GM12878 (cell line): Measurements from ENCODE around the gene CIRBP. TPM values are rescaled to one million over a fixed set of nuclear protein-coding genes. Genes with fewer than 3 reads are reported as not detected.

Experiments
- BACH1 ChIP-seq: fragments of 450-650 bp; IDR thresholded peaks from 2 replicates; pipeline ENCODE4 v1.6.1; 2017; ENCODE audit warnings: mild to moderate bottlenecking, borderline replicate concordance
- BMI1 ChIP-seq: fragments of 450-650 bp; IDR thresholded peaks from 2 replicates; pipeline ENCODE4 v1.6.1; 2016; ENCODE audit warnings: mild to moderate bottlenecking, moderate library complexity, borderline replicate concordance
- CBX3 ChIP-seq: fragments of 200-600 bp; sonication (generic); IDR thresholded peaks from 2 replicates; pipeline ENCODE4 v1.6.1; 2016; ENCODE audit warnings: low read depth, borderline replicate concordance
- CREB1 ChIP-seq: IDR thresholded peaks from 2 replicates; pipeline ENCODE4 v1.6.1; 2012; ENCODE audit warnings: low read depth, mild to moderate bottlenecking, inconsistent platforms
- E2F4 ChIP-seq: IDR thresholded peaks from 2 replicates; pipeline ENCODE4 v1.6.1; 2012; ENCODE audit warnings: low read depth, low read length, improper control_type of control experiment
- ELK1 ChIP-seq: IDR thresholded peaks from 2 replicates; pipeline ENCODE4 v1.6.1; 2012; ENCODE audit warnings: low read depth, low read length, improper control_type of control experiment
- GATAD2B ChIP-seq: fragments of 450-650 bp; conservative IDR thresholded peaks from 2 replicates; pipeline ENCODE4 v1.6.1; 2017; ENCODE audit warnings: low read depth, mild to moderate bottlenecking, moderate library complexity
- IKZF1 ChIP-seq: fragments of 450-650 bp; conservative IDR thresholded peaks from 2 replicates; pipeline ENCODE4 v1.6.1; 2017; ENCODE audit warnings: antibody characterized with exemption, mild to moderate bottlenecking
- IKZF2 ChIP-seq, 2 experiments: fragments of 450-650 bp; IDR thresholded peaks; 2 replicates each; pipeline ENCODE4 v1.6.1; 2017; ENCODE audit warnings: mild to moderate bottlenecking in 2 of 2, moderate library complexity in 2 of 2
- IRF4 ChIP-seq: IDR thresholded peaks from 2 replicates; pipeline ENCODE4 v1.6.1; 2011; ENCODE audit warnings: low read depth, low read length
- MEF2B ChIP-seq: fragments of 450-650 bp; IDR thresholded peaks from 2 replicates; pipeline ENCODE4 v1.6.1; 2018; ENCODE audit warnings: mild to moderate bottlenecking, moderate library complexity; ENCODE audit not compliant: partially characterized antibody, poor library complexity, severe bottlenecking
- MLLT1 ChIP-seq: fragments of 450-650 bp; IDR thresholded peaks from 2 replicates; pipeline ENCODE4 v1.6.1; 2016; ENCODE audit warnings: mild to moderate bottlenecking
- NBN ChIP-seq: fragments of 450-650 bp; IDR thresholded peaks from 2 replicates; pipeline ENCODE4 v1.6.1; 2016
- NR2C2 ChIP-seq: IDR thresholded peaks from 2 replicates; pipeline ENCODE4 v1.6.1; 2011; ENCODE audit warnings: borderline replicate concordance, low read depth; ENCODE audit not compliant: control insufficient read depth, insufficient read length
- NR2F1 ChIP-seq: fragments of 450-650 bp; conservative IDR thresholded peaks from 2 replicates; pipeline ENCODE4 v1.6.1; 2017; ENCODE audit warnings: mild to moderate bottlenecking
- SIN3A ChIP-seq: IDR thresholded peaks from 2 replicates; pipeline ENCODE4 v1.6.1; 2012; ENCODE audit warnings: low read depth, low read length, improper control_type of control experiment
- STAT1 ChIP-seq: fragments of 450-650 bp; conservative IDR thresholded peaks from 2 replicates; pipeline ENCODE4 v1.6.1; 2014; ENCODE audit warnings: antibody characterized with exemption, mild to moderate bottlenecking
- TARDBP ChIP-seq: IDR thresholded peaks from 2 replicates; pipeline ENCODE4 v1.6.1; 2016; ENCODE audit warnings: borderline replicate concordance
- TCF3 ChIP-seq: IDR thresholded peaks from 2 replicates; pipeline ENCODE4 v1.6.1; 2012; ENCODE audit warnings: low read depth, mild to moderate bottlenecking, low read length, borderline replicate concordance; ENCODE audit not compliant: insufficient read depth
- USF1 ChIP-seq: IDR thresholded peaks from 2 replicates; pipeline ENCODE4 v1.6.1; 2011; ENCODE audit warnings: borderline replicate concordance, low read depth, mild to moderate bottlenecking, moderate library complexity, mixed read lengths, low read length; ENCODE audit not compliant: insufficient read depth; ENCODE audit errors: extremely low read length
- YY1 ChIP-seq: IDR thresholded peaks from 2 replicates; pipeline ENCODE4 v1.6.1; 2011; ENCODE audit warnings: low read depth, mild to moderate bottlenecking, low read length
- ZNF207 ChIP-seq: fragments of 450-650 bp; IDR thresholded peaks from 2 replicates; pipeline ENCODE4 v1.6.1; 2014; ENCODE audit warnings: antibody characterized with exemption, mild to moderate bottlenecking, borderline replicate concordance
- ZNF274 ChIP-seq: IDR thresholded peaks from one replicate; pipeline ENCODE4 v1.8.0; 2011; ENCODE audit not compliant: insufficient read length, insufficient read depth
- polyA plus RNA-seq, 11 experiments: library from polyadenylated mRNA; depleted of rRNA in 4 of 11; unstranded in 6 of 11; stranded (reverse) in 5 of 11; fragments of >200 nt; fragmentation: Nextera tagmentation in 4 of 11; fragmentation: Illumina TruSeq in 1 of 11; extraction: Ambion mirVana in 4 of 11; extraction: Trizol in 1 of 11; gene quantifications; 1 replicate in 1 of 11; 2 replicates in 10 of 11; pipeline versions ENCODE4 v1.2.1 to v1.2.3, GENCODE V29; 2011 to 2016; ENCODE audit warnings: inconsistent platforms in 2 of 11, missing spikeins in 2 of 11, low read depth in 1 of 11
- total RNA-seq, 4 experiments: library from RNA; depleted of rRNA in 3 of 4; stranded (reverse); fragments of >200 nt in 3 of 4; fragmentation: Illumina TruSeq in 1 of 4; extraction: Trizol in 1 of 4; gene quantifications; 2 replicates each; pipeline versions ENCODE4 v1.2.1 to v1.2.3, GENCODE V29; 2013 to 2021
- TF ChIP-seq, protein P1 (sequence below), 3 experiments: IDR thresholded peaks in 2 of 3; conservative IDR thresholded peaks in 1 of 3; 2 replicates each; pipeline ENCODE4 v1.5.1; 2011; ENCODE audit warnings: low read depth in 3 of 3, low read length in 3 of 3, mild to moderate bottlenecking in 3 of 3, control low read depth in 2 of 3, moderate library complexity in 2 of 3, inconsistent platforms in 1 of 3, mixed read lengths in 1 of 3; ENCODE audit not compliant: control insufficient read depth in 2 of 3, insufficient read depth in 1 of 3; ENCODE audit errors: extremely low read depth in 1 of 3

Gene CIRBP
- total and polyA plus RNA-seq, 10 of the 15 experiments (the other 5 are each of a cell fraction or from before 2014, with no cell fraction given), result 27.6 to 335 (median 229) TPM

GRCh38 chr19:1243768-1244692, 25.1 kb upstream of the CIRBP start (continued):
- TF ChIP-seq NBN, result peak; percentile 52; the same call in 1 of the 2 replicates
- TF ChIP-seq GATAD2B, result peak; percentile 58
- TF ChIP-seq, protein P1, sequence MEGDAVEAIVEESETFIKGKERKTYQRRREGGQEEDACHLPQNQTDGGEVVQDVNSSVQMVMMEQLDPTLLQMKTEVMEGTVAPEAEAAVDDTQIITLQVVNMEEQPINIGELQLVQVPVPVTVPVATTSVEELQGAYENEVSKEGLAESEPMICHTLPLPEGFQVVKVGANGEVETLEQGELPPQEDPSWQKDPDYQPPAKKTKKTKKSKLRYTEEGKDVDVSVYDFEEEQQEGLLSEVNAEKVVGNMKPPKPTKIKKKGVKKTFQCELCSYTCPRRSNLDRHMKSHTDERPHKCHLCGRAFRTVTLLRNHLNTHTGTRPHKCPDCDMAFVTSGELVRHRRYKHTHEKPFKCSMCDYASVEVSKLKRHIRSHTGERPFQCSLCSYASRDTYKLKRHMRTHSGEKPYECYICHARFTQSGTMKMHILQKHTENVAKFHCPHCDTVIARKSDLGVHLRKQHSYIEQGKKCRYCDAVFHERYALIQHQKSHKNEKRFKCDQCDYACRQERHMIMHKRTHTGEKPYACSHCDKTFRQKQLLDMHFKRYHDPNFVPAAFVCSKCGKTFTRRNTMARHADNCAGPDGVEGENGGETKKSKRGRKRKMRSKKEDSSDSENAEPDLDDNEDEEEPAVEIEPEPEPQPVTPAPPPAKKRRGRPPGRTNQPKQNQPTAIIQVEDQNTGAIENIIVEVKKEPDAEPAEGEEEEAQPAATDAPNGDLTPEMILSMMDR (IDR thresholded peaks at IDR 0.05 in 2 of 3, conservative IDR thresholded peaks at IDR 0.05 in 1 of 3; ENCODE audit: control insufficient read depth in 2 of 3, extremely low read depth in 1 of 3, insufficient read depth in 1 of 3, low read depth in 3 of 3, low read length in 3 of 3), result peak; percentile 90 to 96 (median 96)
- TF ChIP-seq IKZF2 (IDR thresholded peaks at IDR 0.05), result no peak
- TF ChIP-seq SIN3A, result 0 out of 2 replicates have a peak, but pooled peaks have one; percentile 46
- TF ChIP-seq ZNF207, result no peak
- no peak for TF ChIP-seq NR2F1
- TF ChIP-seq TCF3, result peak; percentile 85
- TF ChIP-seq BMI1, result no peak
- peak; percentile 1 for TF ChIP-seq USF1
- no peak for TF ChIP-seq IRF4
- TF ChIP-seq STAT1, result 0 out of 2 replicates have a peak, but pooled peaks have one; percentile 70
- TF ChIP-seq NR2C2, result no peak
- no peak for TF ChIP-seq E2F4
- no peak for TF ChIP-seq ZNF274
- no peak for TF ChIP-seq CBX3
- TF ChIP-seq BACH1, result no peak
- TF ChIP-seq MLLT1, result 0 out of 2 replicates have a peak, but pooled peaks have one; percentile 21
- 0 out of 2 replicates have a peak, but pooled peaks have one; percentile 7 for TF ChIP-seq CREB1
- TF ChIP-seq ELK1, result peak; percentile 41; the same call in 1 of the 2 replicates
- TF ChIP-seq TARDBP, result no peak
- TF ChIP-seq MEF2B, result peak; percentile 79
- peak; percentile 75 for TF ChIP-seq YY1
- TF ChIP-seq IKZF1, result peak; percentile 35; the same call in 1 of the 2 replicates
